PC-3 (cell line): Measurements from ENCODE around the gene PIEZO2. TPM values are rescaled to one million over a fixed set of nuclear protein-coding genes. Genes with fewer than 3 reads are reported as not detected.

ENCODE experiments used
- ATAC-seq: fragments of 200-7000 bp; cut with Tn5 transposase; 2 replicates; pipeline ENCODE4 v1.9.1; 2020; ENCODE audit warnings: mild to moderate bottlenecking, moderate library complexity
- BruUV-seq: library from RNA; stranded (reverse); fragments of 400-500 nt; replicated peaks from 2 replicates; lab custom pipeline; 2021; lab: Mats Ljungman, UMichigan
- CTCF ChIA-PET: fragments of 300-600 bp; sonication (Branson Sonifier 250); formaldehyde crosslinking; loops from one replicate; lab custom pipeline; 2022; ENCODE audit warnings: antibody characterized with exemption; lab: Charles Lee
- POLR2A ChIA-PET: fragments of 300-600 bp; sonication (Branson Sonifier 250); formaldehyde crosslinking; loops from one replicate; lab custom pipeline; 2022; ENCODE audit warnings: antibody characterized with exemption; ENCODE audit not compliant: unreplicated experiment; lab: Charles Lee
- DNase-seq: peaks from one replicate; pipeline ENCODE4 v3.0.0-alpha.2; 2015
- H2AFZ ChIP-seq: fragments of 300-600 bp; sonication (generic); 2 replicates; pipeline ENCODE4 v1.6.0; 2016; ENCODE audit warnings: antibody characterized with exemption, low read length
- H3F3A ChIP-seq: fragments of 300-600 bp; sonication (generic); one replicate; pipeline ENCODE4 v1.6.0; 2017; ENCODE audit warnings: antibody characterized with exemption, low read length, control low read depth, mild to moderate bottlenecking; ENCODE audit not compliant: unreplicated experiment
- H3K27ac ChIP-seq: fragments of 300-600 bp; sonication (generic); 2 replicates; pipeline ENCODE4 v1.5.1; 2016; ENCODE audit warnings: mild to moderate bottlenecking, low read length
- H3K27me3 ChIP-seq: fragments of 300-600 bp; sonication (generic); 2 replicates; pipeline ENCODE4 v1.6.1; 2016; ENCODE audit warnings: low read length, mixed read lengths
- H3K36me3 ChIP-seq: fragments of 300-600 bp; sonication (generic); 2 replicates; pipeline ENCODE4 v1.6.1; 2016; ENCODE audit warnings: low read depth, mixed run types, low read length, mixed read lengths
- H3K4me1 ChIP-seq: fragments of 300-600 bp; sonication (generic); 2 replicates; pipeline ENCODE4 v1.5.1; 2016; ENCODE audit warnings: low read length; ENCODE audit not compliant: insufficient read depth
- H3K4me2 ChIP-seq: fragments of 300-600 bp; sonication (generic); 2 replicates; pipeline ENCODE4 v1.6.0; 2016; ENCODE audit warnings: low read length
- H3K4me3 ChIP-seq: fragments of 300-600 bp; sonication (generic); 2 replicates; pipeline ENCODE4 v1.5.1; 2016; ENCODE audit warnings: mild to moderate bottlenecking, low read length, mixed read lengths
- H3K79me2 ChIP-seq: fragments of 300-600 bp; sonication (generic); 2 replicates; pipeline ENCODE4 v1.6.1; 2017; ENCODE audit warnings: low read length, mixed read lengths
- H3K9ac ChIP-seq: fragments of 300-600 bp; sonication (generic); 2 replicates; pipeline ENCODE4 v1.6.0; 2016; ENCODE audit warnings: mild to moderate bottlenecking, low read length
- H3K9me2 ChIP-seq: fragments of 300-600 bp; sonication (generic); replicated peaks from 2 replicates; pipeline ENCODE4 v1.6.1; 2016; ENCODE audit warnings: mixed run types, low read length, mixed read lengths
- H3K9me3 ChIP-seq: fragments of 300-600 bp; sonication (generic); 2 replicates; pipeline ENCODE4 v1.6.1; 2016; ENCODE audit warnings: low read length, mixed read lengths
- H4K20me1 ChIP-seq: fragments of 300-600 bp; sonication (generic); 2 replicates; pipeline ENCODE4 v1.6.1; 2016; ENCODE audit warnings: low read length, mixed read lengths
- CTCF ChIP-seq: fragments of 300-600 bp; sonication (generic); conservative IDR thresholded peaks from 2 replicates; pipeline ENCODE4 v1.5.1; 2017; ENCODE audit warnings: antibody characterized with exemption, low read depth, mild to moderate bottlenecking, low read length
- EZH2 ChIP-seq: fragments of 300-600 bp; sonication (generic); IDR thresholded peaks from one replicate; pipeline ENCODE4 v1.6.1; 2017; ENCODE audit warnings: antibody characterized with exemption, mild to moderate bottlenecking, low read length; ENCODE audit not compliant: unreplicated experiment
- EZH2phosphoT487 ChIP-seq: fragments of 300-600 bp; sonication (generic); IDR thresholded peaks from 2 replicates; pipeline ENCODE4 v1.6.1; 2018; ENCODE audit warnings: mild to moderate bottlenecking, antibody characterized with exemption, low read length, borderline replicate concordance
- intact Hi-C: fragments of 100-400 bp; cut with micrococcal nuclease; formaldehyde crosslinking; loops from 2 replicates; pipeline ENCODE4 v1.9.0; 2023
- total RNA-seq: library from RNA; depleted of rRNA; stranded (reverse); fragments of >200 nt; gene quantifications from 2 replicates; pipeline ENCODE4 v1.2.3, GENCODE V29; 2014

Gene PIEZO2
- total RNA-seq, 1 experiment from 2014 or later = not detected

GRCh38 chr18:10743766-10744165 is 405.6 kb downstream of the PIEZO2 start:
- no peak for ATAC-seq
- TF ChIP-seq EZH2 (no peak), CTCF (no peak), EZH2phosphoT487 (no peak)

GRCh38 chr18:10739152-10739551 is 410.2 kb downstream of the PIEZO2 start:
- TF ChIP-seq EZH2phosphoT487 (no peak), CTCF (no peak), EZH2 (no peak)
- Histone ChIP-seq H3K9ac (no peak overlapping the region), H3K4me1 (no peaks in the 10 kb centered on the region), H3K4me3 (no peak overlapping the region), H3K36me3 (no peaks in the 10 kb centered on the region), H2AFZ (no peak overlapping the region), H3K27me3 (peaks cover 58% of the 10 kb centered on the region), H3K9me2 (no peaks in the 10 kb centered on the region), H3K79me2 (no peaks in the 10 kb centered on the region), H3F3A (no peaks in the 10 kb centered on the region), H4K20me1 (no peaks in the 10 kb centered on the region), H3K4me2 (no peak overlapping the region), H3K27ac (no peak overlapping the region), H3K9me3 (no peaks in the 10 kb centered on the region)
- intact Hi-C loops = no loop called here
- ChIA-PET CTCF (no interaction called here), POLR2A (no interaction called here)
- no TSS peak for BruUV-seq
- DNase-seq (peak; percentile 53), ATAC-seq (no peak; the same call in 1 of the 2 replicates)

More at GRCh38 chr18:10743766-10744165, 405.6 kb downstream of the PIEZO2 start:
- Histone ChIP-seq H3F3A (no peaks in the 10 kb centered on the region), H2AFZ (no peak overlapping the region), H3K9me2 (no peaks in the 10 kb centered on the region), H3K27me3 (peaks cover 38% of the 10 kb centered on the region), H3K9ac (no peak overlapping the region), H3K4me3 (no peak overlapping the region), H4K20me1 (no peaks in the 10 kb centered on the region), H3K9me3 (no peaks in the 10 kb centered on the region), H3K36me3 (no peaks in the 10 kb centered on the region), H3K27ac (no peak overlapping the region), H3K4me1 (peaks cover 12% of the 10 kb centered on the region; the same call in 1 of the 2 replicates), H3K4me2 (peak overlapping the region; percentile 37; the same call in 1 of the 2 replicates), H3K79me2 (no peaks in the 10 kb centered on the region)
- ChIA-PET CTCF (no interaction called here), POLR2A (no interaction called here)
- no TSS peak for BruUV-seq
- no peak for DNase-seq
- intact Hi-C loops = no loop called here

- no peak for ATAC-seq
- TF ChIP-seq EZH2phosphoT487 (no peak), EZH2 (no peak), CTCF (no peak)
- H3K4me2 ChIP-seq = no peak overlapping the region
- peaks cover 64% of the 10 kb centered on the region for H3K27me3 ChIP-seq
- H3K79me2 ChIP-seq = no peaks in the 10 kb centered on the region
- POLR2A ChIA-PET = no interaction called here
- no peaks in the 10 kb centered on the region for H3K36me3 ChIP-seq
- no peaks in the 10 kb centered on the region for H3F3A ChIP-seq
- no peaks in the 10 kb centered on the region for H4K20me1 ChIP-seq
- H2AFZ ChIP-seq = no peak overlapping the region
- no peak overlapping the region for H3K4me3 ChIP-seq
- no peak overlapping the region for H3K9ac ChIP-seq
- intact Hi-C loops = no loop called here
- no TSS peak for BruUV-seq
- no peaks in the 10 kb centered on the region for H3K9me3 ChIP-seq
- H3K27ac ChIP-seq = no peak overlapping the region
- H3K9me2 ChIP-seq = no peaks in the 10 kb centered on the region
- CTCF ChIA-PET = no interaction called here
- DNase-seq = no peak
- H3K4me1 ChIP-seq = no peaks in the 10 kb centered on the region
Observed at GRCh38 chr18:10736984-10737383, 412.4 kb downstream of the PIEZO2 start.
